Head of caudate nucleus (tissue), 42 donors: ENCODE data around the gene HCN3.

Experiments
- DNase-seq, 42 donors: peaks; one replicate each; pipeline versions ENCODE4 v3.0.0 to v3.0.0-alpha.2; 2020 to 2021; ENCODE audit warnings: mixed read lengths in 7 of 42
- intact Hi-C: fragments of 100-400 bp; cut with DNase I; formaldehyde crosslinking; loops from one replicate; pipeline ENCODE4 v1.15.0; 2022

HCN3 gene

GRCh38 chr1:155300024-155300423 is 22.8 kb downstream of the HCN3 start:
- intact Hi-C loops: no loop called here
- DNase-seq: no peak

- DNase-seq: no peak
- intact Hi-C loops: no loop called here
These were observed 23.5 kb downstream of the HCN3 start for GRCh38 chr1:155300553-155301329.

- no peak for DNase-seq
- intact Hi-C loops: no loop called here
These were observed 24.1 kb downstream of the HCN3 start, which contains the start of gene PKLR for GRCh38 chr1:155301342-155301841. PKLR (minus strand) TSS chr1:155301438; CDS start chr1:155301395, 43 bp downstream.

- DNase-seq: no peak
- intact Hi-C loops: no loop called here
These were observed 27.3 kb downstream of the HCN3 start for GRCh38 chr1:155304558-155305063.

GRCh38 chr1:155305881-155306391 is 28.7 kb downstream of the HCN3 start:
- DNase-seq: no peak
- intact Hi-C loops: no loop called here

GRCh38 chr1:155307247-155307740 is 30.0 kb downstream of the HCN3 start:
- intact Hi-C loops: no loop called here
- peak in 1 of 42 donors; percentile 29 for DNase-seq

- peak; percentile 98 to 100 (median 100) for DNase-seq
- intact Hi-C loops: no loop called here
These were observed 31.5 kb downstream of the HCN3 start, which contains the start of gene FDPS for GRCh38 chr1:155308493-155309422. FDPS (plus strand) TSS chr1:155308866; CDS start chr1:155309790, 924 bp downstream.

- DNase-seq: peak in 5 of 42 donors; percentile 7 to 38 (median 8)
- intact Hi-C loops: no loop called here
These were observed 32.3 kb downstream of the HCN3 start for GRCh38 chr1:155309423-155310021.

GRCh38 chr1:155313261-155313660 is 36.0 kb downstream of the HCN3 start:
- peak in 2 of 42 donors; percentile 7 to 21 for DNase-seq
- intact Hi-C loops: no loop called here

GRCh38 chr1:155316922-155317321 is 39.7 kb downstream of the HCN3 start:
- intact Hi-C loops: no loop called here

GRCh38 chr1:155318082-155318481 is 40.8 kb downstream of the HCN3 start:
- no peak for DNase-seq
- intact Hi-C loops: no loop called here

More at GRCh38 chr1:155316922-155317321, 39.7 kb downstream of the HCN3 start:
- DNase-seq: no peak

- DNase-seq: no peak
- intact Hi-C loops: no loop called here
These were observed 42.3 kb downstream of the HCN3 start for GRCh38 chr1:155319536-155319935.

GRCh38 chr1:155320252-155320651 is 43.0 kb downstream of the HCN3 start:
- peak in 1 of 42 donors; percentile 8 for DNase-seq

GRCh38 chr1:155320661-155321617 is 43.7 kb downstream of the HCN3 start, which contains the start of gene RUSC1:
RUSC1 (plus strand) TSS chr1:155320894; CDS start chr1:155321774, 880 bp downstream.
- peak; percentile 80 to 95 (median 89) for DNase-seq
- intact Hi-C loops: loop anchor here (5.0 kb wide), 1 partner anchor 44 kb away; the partner anchor contains the start of gene HCN3

More at GRCh38 chr1:155320252-155320651, 43.0 kb downstream of the HCN3 start:
- intact Hi-C loops: loop anchor here (5.0 kb wide), 1 partner anchor 43 kb away; the partner anchor contains the start of gene HCN3

- DNase-seq: peak in 2 of 42 donors; percentile 6 to 12
- intact Hi-C loops: loop anchor here (5.0 kb wide), 1 partner anchor 45 kb away; the partner anchor contains the start of gene HCN3
These were observed 44.6 kb downstream of the HCN3 start for GRCh38 chr1:155321639-155322503.

- peak in 15 of 42 donors; percentile 15 to 58 (median 32) for DNase-seq
- intact Hi-C loops: loop anchor here (5.0 kb wide), 1 partner anchor 45 kb away; the partner anchor contains the start of gene HCN3
These were observed 45.3 kb downstream of the HCN3 start for GRCh38 chr1:155322571-155322952.
